Hematopoietic multipotent progenitor cell treated with erythropoietin and hydrocortisone succinate and interleukin-3 and kit ligand, for 17 days (in vitro differentiated cells): Measurements from ENCODE around the gene ADAMTS14.

Experiments used
- DNase-seq: peaks from one replicate; pipeline ENCODE4 v3.0.0-alpha.2; 2015; ENCODE audit warnings: low spot score

Gene ADAMTS14

GRCh38 chr10:70695241-70696030 lies 23.1 kb downstream of the ADAMTS14 start:
- DNase-seq = no peak

DNA sequence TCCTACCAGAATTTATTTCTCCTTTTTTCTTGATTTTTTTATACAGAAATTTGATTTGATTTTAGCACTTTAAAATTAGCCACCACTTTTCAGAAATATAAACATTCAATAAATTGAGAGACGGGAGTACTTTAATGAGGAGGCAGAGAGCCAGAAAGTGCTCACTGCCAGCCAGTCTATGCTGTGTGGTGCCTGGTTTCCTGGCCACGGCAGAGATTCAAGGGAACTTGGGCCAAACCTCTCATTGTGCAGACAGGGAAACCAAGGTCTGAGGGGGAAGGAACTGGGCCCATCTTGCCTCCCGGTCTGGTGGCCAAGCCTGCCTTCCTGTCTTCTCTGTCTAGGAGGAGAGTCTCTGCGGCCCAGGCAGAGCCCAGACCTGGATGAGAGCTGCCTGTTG lies 25.9 kb downstream of the ADAMTS14 start:
- no peak for DNase-seq

GRCh38 chr10:70699063-70699658 lies 26.9 kb downstream of the ADAMTS14 start:
- DNase-seq = no peak

GRCh38 chr10:70699659-70700174 lies 27.4 kb downstream of the ADAMTS14 start:
- DNase-seq = no peak

- no peak for DNase-seq
These were observed 30.0 kb downstream of the ADAMTS14 start for GRCh38 chr10:70702190-70702763.

GRCh38 chr10:70704211-70704610 lies 31.9 kb downstream of the ADAMTS14 start:
- DNase-seq = no peak

- no peak for DNase-seq
These were observed 33.0 kb downstream of the ADAMTS14 start for GRCh38 chr10:70705121-70705861.

- no peak for DNase-seq
These were observed 38.9 kb downstream of the ADAMTS14 start for GRCh38 chr10:70711177-70711576.

GRCh38 chr10:70711911-70712310 lies 39.6 kb downstream of the ADAMTS14 start:
- no peak for DNase-seq

- no peak for DNase-seq
These were observed 41.9 kb downstream of the ADAMTS14 start for GRCh38 chr10:70714245-70714644.

- DNase-seq = no peak
These were observed 42.6 kb downstream of the ADAMTS14 start for GRCh38 chr10:70714951-70715350.

DNA sequence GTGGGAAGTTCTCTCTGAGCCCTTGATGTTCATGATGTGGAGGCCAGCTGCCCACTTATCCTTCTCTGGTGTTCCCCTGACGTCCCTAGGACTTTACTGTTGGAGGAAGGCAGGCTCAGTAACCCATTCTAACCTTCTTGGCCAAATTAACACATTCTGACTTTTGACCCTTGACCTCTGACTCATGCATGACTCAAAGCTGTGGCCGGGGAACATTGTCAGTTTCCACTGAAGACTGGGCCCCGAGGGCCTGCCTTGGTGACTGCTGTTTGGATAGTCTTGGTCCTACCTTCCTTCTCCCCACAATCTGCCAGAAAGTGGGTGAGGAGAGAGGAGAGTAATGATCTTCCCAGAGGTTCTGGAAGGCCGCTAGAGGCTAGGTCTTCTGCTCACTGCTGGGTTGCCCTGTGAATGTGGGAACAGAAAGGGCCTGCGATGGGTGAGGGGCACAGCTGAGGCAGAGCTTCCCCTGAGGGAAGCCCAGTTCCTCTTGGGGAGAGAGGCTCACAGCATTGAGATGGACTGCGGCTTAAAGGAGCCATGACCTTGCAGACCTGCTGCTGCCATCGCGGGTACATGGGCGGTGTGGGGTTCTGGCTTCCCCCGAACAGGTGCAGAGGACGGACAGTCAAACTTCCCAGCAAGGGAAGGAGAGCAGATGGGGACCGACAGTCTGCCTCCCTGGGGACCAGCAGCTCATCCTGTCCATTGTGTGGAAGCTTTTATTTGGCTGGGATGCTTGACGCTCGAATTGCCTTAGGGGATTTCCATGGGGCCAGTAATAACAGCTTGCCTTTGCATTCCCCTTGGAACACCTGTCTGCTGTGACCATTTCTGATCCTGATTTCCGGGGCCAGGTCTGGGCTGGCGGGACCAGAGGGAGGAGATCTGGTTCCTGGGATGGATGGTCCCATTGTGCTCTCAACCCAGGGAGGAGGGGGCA lies 43.8 kb downstream of the ADAMTS14 start:
- DNase-seq = no peak

GRCh38 chr10:70722820-70723424 lies 50.6 kb downstream of the ADAMTS14 start:
- no peak for DNase-seq

DNA sequence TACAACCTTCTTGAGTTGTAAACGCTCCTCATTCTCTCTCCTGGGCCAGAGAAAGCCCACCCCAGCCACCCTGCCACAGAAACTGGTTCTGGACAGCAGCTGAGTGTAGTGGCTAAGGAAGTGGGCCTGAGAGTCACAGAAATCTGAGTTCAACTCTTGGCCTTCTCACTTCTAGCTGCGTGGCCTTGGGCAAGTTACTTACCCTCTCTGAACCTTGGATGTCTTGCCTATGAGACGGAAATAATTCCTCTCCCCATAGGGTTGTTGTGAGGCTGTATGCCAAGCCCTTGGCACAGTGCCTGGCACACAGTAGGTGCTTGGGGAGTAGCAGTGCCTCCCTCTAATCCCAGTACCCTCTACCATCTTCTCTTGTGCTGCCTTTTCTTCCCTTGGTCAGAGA lies 51.5 kb downstream of the ADAMTS14 start:
- DNase-seq = no peak

GRCh38 chr10:70726909-70727495 lies 54.7 kb downstream of the ADAMTS14 start:
- DNase-seq = no peak

DNA sequence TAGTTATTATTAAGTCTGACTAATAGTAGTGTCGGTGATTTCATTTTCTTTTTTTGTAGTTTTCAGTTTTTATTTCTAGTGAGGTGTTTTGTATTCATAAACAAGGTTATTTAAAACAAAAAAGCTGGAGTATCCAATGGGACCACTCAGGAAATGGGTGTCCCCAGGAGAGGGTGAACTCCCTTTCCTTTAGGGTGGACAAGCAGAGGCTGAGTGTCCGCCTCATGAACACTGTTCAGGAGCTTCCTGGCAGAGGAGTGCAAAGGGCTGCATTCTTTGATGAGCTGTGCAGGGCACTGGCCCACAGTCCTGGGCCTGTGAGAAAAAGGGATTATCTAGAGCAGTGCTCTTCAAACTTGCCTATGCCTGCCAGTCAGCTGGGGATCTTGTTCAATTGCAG lies 56.0 kb downstream of the ADAMTS14 start:
- DNase-seq = no peak

GRCh38 chr10:70729763-70730357 lies 57.6 kb downstream of the ADAMTS14 start:
- no peak for DNase-seq

DNA sequence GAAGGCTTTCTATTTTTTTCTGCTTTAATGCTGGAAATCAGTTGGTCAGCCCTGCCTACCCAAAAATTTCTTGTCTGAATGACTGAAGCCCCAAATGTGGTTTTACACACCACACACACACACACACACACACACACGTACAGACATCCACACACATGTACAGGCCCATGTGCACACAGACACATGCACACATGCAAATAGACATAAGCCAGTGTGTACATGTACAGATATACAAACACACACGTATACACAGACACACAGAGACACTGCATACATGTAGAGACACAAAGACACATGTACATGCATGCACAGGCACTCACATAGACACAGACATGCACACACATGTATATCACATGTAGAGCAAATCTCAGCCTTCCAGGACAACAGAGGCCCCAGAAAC lies 58.6 kb downstream of the ADAMTS14 start:
- DNase-seq = no peak

- DNase-seq = no peak
These were observed 60.3 kb downstream of the ADAMTS14 start for GRCh38 chr10:70732569-70732968.

DNA sequence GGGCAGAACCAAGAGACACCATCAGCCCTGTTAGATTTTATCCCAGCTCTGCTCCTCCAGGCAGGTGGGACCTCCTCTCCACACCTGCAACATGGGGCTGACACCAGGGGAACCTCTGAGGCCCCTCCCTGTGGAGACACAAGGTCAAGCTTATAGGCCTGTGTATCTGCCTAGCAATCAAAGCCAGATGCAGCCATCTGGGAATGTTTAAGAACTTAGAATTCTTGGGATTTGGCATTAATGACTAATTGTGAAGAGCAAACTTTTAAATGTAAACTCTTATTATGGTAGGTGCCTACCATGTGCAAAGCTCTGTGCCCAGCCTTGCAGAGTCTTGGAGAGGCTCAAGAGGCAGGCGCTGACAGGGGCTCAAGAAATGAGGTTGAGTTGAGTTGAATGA lies 60.7 kb downstream of the ADAMTS14 start:
- no peak for DNase-seq
